ENCODE results near the gene HEATR5A.
"Not testable (repeated sequence)": the region's sequence is repeated elsewhere in the genome, so short reads cannot be mapped to it uniquely, and the experiment has no call there.

HEATR5A gene

DNA sequence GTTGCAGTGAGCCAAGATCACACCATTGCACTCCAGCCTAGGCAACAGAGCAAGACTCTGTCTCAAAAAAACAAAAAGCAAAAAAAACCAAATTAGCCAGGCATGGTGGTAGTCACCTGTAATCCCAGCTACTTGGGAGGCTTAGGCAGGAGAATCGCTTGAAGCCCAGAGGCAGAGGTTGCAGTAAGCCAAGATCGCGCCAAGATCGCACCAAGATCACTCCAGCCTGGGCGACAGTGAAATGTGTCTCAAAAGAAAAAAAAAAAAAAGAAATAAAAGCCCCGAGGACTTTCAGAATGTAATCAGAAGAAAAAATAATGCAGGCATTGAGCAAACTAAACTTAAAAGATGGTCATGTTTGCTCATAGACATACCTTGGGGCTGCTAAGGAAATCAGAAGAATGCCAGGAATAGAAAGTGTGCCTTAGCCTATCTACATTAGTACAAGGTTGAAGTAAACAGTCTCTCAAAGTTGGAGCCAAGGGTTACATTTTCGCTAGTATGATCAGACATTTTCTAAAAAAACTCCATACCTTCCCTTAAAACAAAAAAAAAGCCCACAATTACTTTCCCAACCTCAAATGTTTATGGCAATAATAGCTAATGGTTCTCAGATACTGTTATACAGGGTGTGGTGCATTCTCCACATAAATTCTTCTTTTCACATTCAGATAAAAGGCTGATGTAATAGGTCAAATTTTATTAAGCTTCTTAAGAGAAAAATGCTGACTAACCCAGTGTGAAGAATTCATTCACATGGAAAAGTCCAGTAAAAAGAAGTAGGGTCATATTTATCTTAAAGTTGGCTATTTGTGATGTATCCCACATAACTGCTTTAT is 21.1 kb upstream of the HEATR5A start:
- no peak overlapping the region for H3K9ac ChIP-seq (ENCODE audit: low read length)
- H3K27ac ChIP-seq (ENCODE audit: low read length), result no peak overlapping the region
- H3K4me3 ChIP-seq (ENCODE audit: low read length), result no peak overlapping the region
- H3K36me3 ChIP-seq (replicated peaks; ENCODE audit: low read depth, low read length), result peaks cover 25% of the 10 kb centered on the region
- H3K9me3 ChIP-seq (ENCODE audit: insufficient read depth, low read length), result no peaks in the 10 kb centered on the region
- H2AFZ ChIP-seq (ENCODE audit: low read depth, low read length), result no peak overlapping the region
- no peaks in the 10 kb centered on the region for H3K27me3 ChIP-seq (ENCODE audit: low read depth, low read length)
- H3K4me1 ChIP-seq (ENCODE audit: low read length), result no peaks in the 10 kb centered on the region
- no peaks in the 10 kb centered on the region for H4K20me1 ChIP-seq (ENCODE audit: insufficient read depth, low read length)
- TF ChIP-seq, protein P1, sequence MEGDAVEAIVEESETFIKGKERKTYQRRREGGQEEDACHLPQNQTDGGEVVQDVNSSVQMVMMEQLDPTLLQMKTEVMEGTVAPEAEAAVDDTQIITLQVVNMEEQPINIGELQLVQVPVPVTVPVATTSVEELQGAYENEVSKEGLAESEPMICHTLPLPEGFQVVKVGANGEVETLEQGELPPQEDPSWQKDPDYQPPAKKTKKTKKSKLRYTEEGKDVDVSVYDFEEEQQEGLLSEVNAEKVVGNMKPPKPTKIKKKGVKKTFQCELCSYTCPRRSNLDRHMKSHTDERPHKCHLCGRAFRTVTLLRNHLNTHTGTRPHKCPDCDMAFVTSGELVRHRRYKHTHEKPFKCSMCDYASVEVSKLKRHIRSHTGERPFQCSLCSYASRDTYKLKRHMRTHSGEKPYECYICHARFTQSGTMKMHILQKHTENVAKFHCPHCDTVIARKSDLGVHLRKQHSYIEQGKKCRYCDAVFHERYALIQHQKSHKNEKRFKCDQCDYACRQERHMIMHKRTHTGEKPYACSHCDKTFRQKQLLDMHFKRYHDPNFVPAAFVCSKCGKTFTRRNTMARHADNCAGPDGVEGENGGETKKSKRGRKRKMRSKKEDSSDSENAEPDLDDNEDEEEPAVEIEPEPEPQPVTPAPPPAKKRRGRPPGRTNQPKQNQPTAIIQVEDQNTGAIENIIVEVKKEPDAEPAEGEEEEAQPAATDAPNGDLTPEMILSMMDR (IDR thresholded peaks at IDR 0.05; ENCODE audit: low read depth, low read length), result no peak
- TF ChIP-seq EZH2phosphoT487 (IDR thresholded peaks at IDR 0.05; ENCODE audit: low read depth), result no peak
- no peaks in the 10 kb centered on the region for H3K79me2 ChIP-seq (ENCODE audit: low read length)
- H3K4me2 ChIP-seq (ENCODE audit: low read length), result no peak overlapping the region

DNA sequence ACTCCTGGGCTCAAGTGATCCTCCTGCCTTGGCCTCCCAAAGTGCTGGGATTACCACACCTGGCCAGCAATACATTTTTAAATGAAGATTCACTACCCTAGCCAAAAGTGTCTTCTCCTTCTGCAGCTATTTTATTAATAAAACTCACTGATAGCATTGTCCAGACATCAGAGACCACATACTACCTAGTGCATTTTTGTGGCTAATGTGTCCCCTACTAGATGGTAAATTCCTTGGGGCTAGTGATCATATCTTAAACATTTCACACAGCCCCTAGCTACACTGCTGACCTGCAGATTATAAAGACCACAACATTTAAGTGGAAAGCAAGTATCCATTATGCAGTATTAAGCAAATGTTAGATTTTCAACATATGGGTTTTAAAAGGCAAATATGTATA is 19.9 kb upstream of the HEATR5A start:
- Histone ChIP-seq H3K36me3 (replicated peaks; ENCODE audit: low read depth, low read length) (peaks cover 16% of the 10 kb centered on the region), H3K4me3 (ENCODE audit: low read length) (no peak overlapping the region), H3K9me3 (ENCODE audit: insufficient read depth, low read length) (no peaks in the 10 kb centered on the region), H3K4me2 (ENCODE audit: low read length) (no peak overlapping the region), H3K4me1 (ENCODE audit: low read length) (no peaks in the 10 kb centered on the region), H3K27me3 (ENCODE audit: low read depth, low read length) (no peaks in the 10 kb centered on the region), H4K20me1 (ENCODE audit: insufficient read depth, low read length) (no peaks in the 10 kb centered on the region), H3K79me2 (ENCODE audit: low read length) (no peaks in the 10 kb centered on the region), H3K9ac (ENCODE audit: low read length) (no peak overlapping the region), H2AFZ (ENCODE audit: low read depth, low read length) (no peak overlapping the region), H3K27ac (ENCODE audit: low read length) (no peak overlapping the region)
- no peak for TF ChIP-seq EZH2phosphoT487 (IDR thresholded peaks at IDR 0.05; ENCODE audit: low read depth)
- TF ChIP-seq, protein P1 (IDR thresholded peaks at IDR 0.05; ENCODE audit: low read depth, low read length), result no peak

DNA sequence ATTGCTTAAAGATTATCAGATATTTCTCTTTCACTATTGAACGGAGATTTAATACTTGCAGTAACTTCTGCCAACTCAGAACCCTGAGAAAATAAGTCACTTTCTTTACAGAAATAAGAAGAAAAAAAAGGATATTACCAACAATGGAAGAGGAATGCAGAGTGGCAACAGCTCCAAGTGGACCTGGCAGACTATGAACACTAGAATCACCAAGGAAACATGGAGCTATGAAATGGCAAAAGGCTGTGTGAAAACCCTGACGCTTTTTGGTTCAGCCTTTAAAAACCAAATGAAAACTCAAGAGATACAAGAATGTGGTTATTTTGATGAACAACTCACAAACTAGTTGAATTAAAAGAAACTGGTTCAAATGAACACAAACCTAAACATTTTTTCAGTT is 19.2 kb upstream of the HEATR5A start:
- no peaks in the 10 kb centered on the region for H3K27me3 ChIP-seq (ENCODE audit: low read depth, low read length)
- TF ChIP-seq, protein P1 (IDR thresholded peaks at IDR 0.05; ENCODE audit: low read depth, low read length), result no peak
- TF ChIP-seq EZH2phosphoT487 (IDR thresholded peaks at IDR 0.05; ENCODE audit: low read depth), result no peak
- no peak overlapping the region for H3K27ac ChIP-seq (ENCODE audit: low read length)
- H3K79me2 ChIP-seq (ENCODE audit: low read length), result no peaks in the 10 kb centered on the region
- no peaks in the 10 kb centered on the region for H4K20me1 ChIP-seq (ENCODE audit: insufficient read depth, low read length)
- no peak overlapping the region for H3K4me2 ChIP-seq (ENCODE audit: low read length)
- no peak overlapping the region for H3K9ac ChIP-seq (ENCODE audit: low read length)
- H3K4me1 ChIP-seq (ENCODE audit: low read length), result no peaks in the 10 kb centered on the region
- H3K9me3 ChIP-seq (ENCODE audit: insufficient read depth, low read length), result no peaks in the 10 kb centered on the region
- no peak overlapping the region for H2AFZ ChIP-seq (ENCODE audit: low read depth, low read length)
- H3K36me3 ChIP-seq (replicated peaks; ENCODE audit: low read depth, low read length), result peaks cover 16% of the 10 kb centered on the region
- no peak overlapping the region for H3K4me3 ChIP-seq (ENCODE audit: low read length)

DNA sequence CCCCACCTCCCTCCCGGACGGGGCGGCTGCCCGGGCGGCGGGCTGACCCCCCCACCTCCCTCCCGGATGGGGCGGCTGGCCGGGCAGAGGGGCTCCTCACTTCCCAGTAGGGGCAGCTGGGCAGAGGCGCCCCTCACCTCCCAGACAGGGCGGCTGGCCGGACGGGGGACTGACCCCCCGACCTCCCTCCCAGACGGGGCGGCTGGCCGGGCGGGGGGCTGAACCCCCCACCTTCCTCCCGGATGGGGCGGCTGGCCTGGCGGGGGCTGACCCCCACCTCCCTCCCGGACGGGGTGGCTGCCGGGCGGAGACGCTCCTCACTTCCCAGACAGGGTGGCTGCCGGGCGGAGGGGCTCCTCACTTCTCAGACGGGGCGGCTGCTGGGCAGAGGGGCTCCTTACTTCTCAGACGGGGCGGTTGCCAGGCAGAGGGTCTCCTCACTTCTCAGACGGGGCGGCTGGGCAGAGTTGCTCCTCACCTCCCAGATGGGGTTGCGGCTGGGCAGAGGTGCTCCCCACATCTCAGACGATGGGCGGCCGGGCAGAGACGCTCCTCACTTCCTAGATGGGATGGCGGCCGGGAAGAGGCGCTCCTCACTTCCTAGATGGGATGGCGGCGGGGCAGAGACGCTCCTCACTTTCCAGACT is 16.8 kb upstream of the HEATR5A start:
- not testable (repeated sequence) for H4K20me1 ChIP-seq (ENCODE audit: insufficient read depth, low read length); H3K9ac ChIP-seq (ENCODE audit: low read length); H2AFZ ChIP-seq (ENCODE audit: low read depth, low read length); H3K27me3 ChIP-seq (ENCODE audit: low read depth, low read length); H3K27ac ChIP-seq (ENCODE audit: low read length); H3K4me2 ChIP-seq (ENCODE audit: low read length); H3K4me3 ChIP-seq (ENCODE audit: low read length); H3K4me1 ChIP-seq (ENCODE audit: low read length); H3K9me3 ChIP-seq (ENCODE audit: insufficient read depth, low read length); H3K79me2 ChIP-seq (ENCODE audit: low read length)
- H3K36me3 ChIP-seq (replicated peaks; ENCODE audit: low read depth, low read length), result peaks cover 15% of the 10 kb centered on the region

Data from OCI-LY3 (cell line).